DND-41 (cell line): Measurements from ENCODE around the gene SLX4IP.

Experiments
- ATAC-seq: fragments of 200-7000 bp; cut with Tn5 transposase; 3 replicates; pipeline ENCODE4 v1.9.1; 2021; ENCODE audit warnings: low read depth; ENCODE audit not compliant: insufficient read depth
- DNase-seq: peaks from one replicate; pipeline ENCODE4 v3.0.0-alpha.2; 2020
- H2AFZ ChIP-seq: 2 replicates; pipeline ENCODE4 v1.6.0; 2012; ENCODE audit warnings: low read depth, low read length
- H3K27ac ChIP-seq: 2 replicates; pipeline ENCODE4 v1.5.1; 2012; ENCODE audit warnings: low read length, inconsistent platforms
- H3K27me3 ChIP-seq: fragments of 200-600 bp; sonication (generic); 2 replicates; pipeline ENCODE4 v1.6.0; 2012; ENCODE audit warnings: low read length, mild to moderate bottlenecking, inconsistent platforms; ENCODE audit not compliant: insufficient read depth, poor library complexity
- H3K36me3 ChIP-seq: 2 replicates; pipeline ENCODE4 v1.5.1; 2012; ENCODE audit warnings: low read length, inconsistent platforms; ENCODE audit not compliant: insufficient read depth
- H3K4me1 ChIP-seq: 2 replicates; pipeline ENCODE4 v1.5.1; 2012; ENCODE audit warnings: mild to moderate bottlenecking, low read length; ENCODE audit not compliant: insufficient read depth
- H3K4me2 ChIP-seq: 2 replicates; pipeline ENCODE4 v1.6.0; 2012; ENCODE audit warnings: mild to moderate bottlenecking, moderate library complexity, low read length, inconsistent platforms; ENCODE audit not compliant: insufficient read depth
- H3K4me3 ChIP-seq, 2 experiments: fragments of 200-600 bp in 1 of 2; shearing (Covaris generic) in 1 of 2; 2 replicates each; pipeline ENCODE4 v1.5.1; 2012 to 2016; ENCODE audit warnings: inconsistent platforms in 2 of 2, low read length in 2 of 2, mild to moderate bottlenecking in 2 of 2, low read depth in 1 of 2, moderate library complexity in 1 of 2
- H3K79me2 ChIP-seq: 2 replicates; pipeline ENCODE4 v1.6.0; 2012; ENCODE audit warnings: low read length, inconsistent platforms; ENCODE audit not compliant: insufficient read depth
- H3K9ac ChIP-seq: 2 replicates; pipeline ENCODE4 v1.6.0; 2012; ENCODE audit warnings: low read depth, mild to moderate bottlenecking, inconsistent platforms, low read length, moderate library complexity
- H3K9me3 ChIP-seq: 2 replicates; pipeline ENCODE4 v1.5.1; 2012; ENCODE audit warnings: low read length, moderate library complexity, mild to moderate bottlenecking, inconsistent platforms; ENCODE audit not compliant: insufficient read depth, severe bottlenecking
- H4K20me1 ChIP-seq: 2 replicates; pipeline ENCODE4 v1.6.0; 2012; ENCODE audit warnings: low read length; ENCODE audit not compliant: insufficient read depth
- CTCF ChIP-seq: IDR thresholded peaks from 2 replicates; pipeline ENCODE4 v1.5.1; 2012; ENCODE audit warnings: borderline replicate concordance, low read length, moderate library complexity, mild to moderate bottlenecking; ENCODE audit not compliant: poor library complexity, severe bottlenecking; ENCODE audit errors: extremely low read depth
- EZH2 ChIP-seq: IDR thresholded peaks from 3 replicates; pipeline ENCODE4 v1.6.1; 2012; ENCODE audit warnings: borderline replicate concordance, low read depth, mild to moderate bottlenecking, moderate library complexity, low read length, inconsistent platforms; ENCODE audit not compliant: severe bottlenecking

Gene SLX4IP

GRCh38 chr20:10530883-10531282 lies 95.8 kb downstream of the SLX4IP start:
- H4K20me1 ChIP-seq: peaks cover 4% of the 10 kb centered on the region; the same call in 1 of the 2 replicates
- no peak for ATAC-seq

GRCh38 chr20:10531848-10532247 lies 96.7 kb downstream of the SLX4IP start:
- DNase-seq: no peak
- H3K27me3 ChIP-seq: no peaks in the 10 kb centered on the region
- no peak overlapping the region for H3K27ac ChIP-seq
- no peaks in the 10 kb centered on the region for H3K36me3 ChIP-seq
- H3K9me3 ChIP-seq: no peaks in the 10 kb centered on the region
- peaks cover 15% of the 10 kb centered on the region for H3K79me2 ChIP-seq
- no peak for TF ChIP-seq EZH2
- no peak for TF ChIP-seq CTCF
- no peaks in the 10 kb centered on the region for H3K4me1 ChIP-seq
- ATAC-seq: no peak
- H3K4me3 ChIP-seq: no peak overlapping the region
- no peak overlapping the region for H2AFZ ChIP-seq
- H3K9ac ChIP-seq: no peak overlapping the region
- H3K4me2 ChIP-seq: no peak overlapping the region
- H4K20me1 ChIP-seq: peaks cover 2% of the 10 kb centered on the region; the same call in 1 of the 2 replicates

More at GRCh38 chr20:10530883-10531282, 95.8 kb downstream of the SLX4IP start:
- Histone ChIP-seq H3K4me1 (no peaks in the 10 kb centered on the region), H3K9ac (no peak overlapping the region), H3K36me3 (no peaks in the 10 kb centered on the region), H3K27ac (no peak overlapping the region), H3K9me3 (no peaks in the 10 kb centered on the region), H2AFZ (no peak overlapping the region), H3K4me2 (no peak overlapping the region), H3K4me3 (no peak overlapping the region), H3K79me2 (peaks cover 17% of the 10 kb centered on the region), H3K27me3 (no peaks in the 10 kb centered on the region)
- DNase-seq: no peak
- TF ChIP-seq EZH2: no peak
- no peak for TF ChIP-seq CTCF

GRCh38 chr20:10532361-10532760 lies 97.3 kb downstream of the SLX4IP start:
- H3K4me1 ChIP-seq: no peaks in the 10 kb centered on the region
- H4K20me1 ChIP-seq: 0 out of 2 replicates have a peak, but pooled peaks cover 2% of the 10 kb centered on the region
- H3K79me2 ChIP-seq: peaks cover 15% of the 10 kb centered on the region
- H3K9me3 ChIP-seq: no peaks in the 10 kb centered on the region
- H2AFZ ChIP-seq: no peak overlapping the region
- H3K27ac ChIP-seq: no peak overlapping the region
- TF ChIP-seq CTCF (no peak), EZH2 (no peak)
- H3K9ac ChIP-seq: no peak overlapping the region
- no peak overlapping the region for H3K4me3 ChIP-seq
- H3K36me3 ChIP-seq: no peaks in the 10 kb centered on the region
- no peaks in the 10 kb centered on the region for H3K27me3 ChIP-seq
- DNase-seq: no peak
- 0 out of 3 replicates have a peak, but pooled peaks have one; percentile 35 for ATAC-seq
- H3K4me2 ChIP-seq: no peak overlapping the region

- no peaks in the 10 kb centered on the region for H3K27me3 ChIP-seq
- TF ChIP-seq EZH2: no peak
- TF ChIP-seq CTCF: peak; percentile 76
- no peak overlapping the region for H2AFZ ChIP-seq
- no peak overlapping the region for H3K9ac ChIP-seq
- no peak overlapping the region for H3K4me2 ChIP-seq
- H3K9me3 ChIP-seq: no peaks in the 10 kb centered on the region
- peak; percentile 44 for DNase-seq
- H3K36me3 ChIP-seq: no peaks in the 10 kb centered on the region
- H3K79me2 ChIP-seq: peaks cover 6% of the 10 kb centered on the region; the same call in 1 of the 2 replicates
- peaks cover 3% of the 10 kb centered on the region; the same call in 1 of the 2 replicates for H4K20me1 ChIP-seq
- peaks cover 12% of the 10 kb centered on the region for H3K4me1 ChIP-seq
- H3K27ac ChIP-seq: no peak overlapping the region
- ATAC-seq: peak; percentile 55; the same call in 2 of the 3 replicates
- no peak overlapping the region for H3K4me3 ChIP-seq
These were observed 101.4 kb downstream of the SLX4IP start for GRCh38 chr20:10536531-10536930.
